Measurements from ENCODE around the gene CYSTM1. TPM values are rescaled to one million over a fixed set of nuclear protein-coding genes. Genes with fewer than 3 reads are reported as not detected.

Gene CYSTM1
- total RNA-seq, 1 experiment from 2014 or later = 186 TPM

GRCh38 chr5:140287801-140288521, 113.0 kb downstream of the CYSTM1 start:
- in situ Hi-C loops (cut with HindIII; ENCODE audit: low pct_unique_long_range_greater_than_20kb, low sequenced_read_pairs) = no loop called here
- no peak for DNase-seq (ENCODE audit: low read depth, low spot score)

GRCh38 chr5:140292212-140293036, 117.4 kb downstream of the CYSTM1 start:
- DNase-seq (ENCODE audit: low read depth, low spot score) = no peak
- in situ Hi-C loops (cut with HindIII; ENCODE audit: low pct_unique_long_range_greater_than_20kb, low sequenced_read_pairs) = no loop called here

Other genes with a start within 250 kb of the CYSTM1 start
- 7.3 and 7.8 TPM in 2 replicates for gene NRG2, start 131.9 kb upstream of the CYSTM1 start, total RNA-seq (2014; rRNA removed; shearing (Covaris generic))
- gene PURA, start 61.1 kb upstream of the CYSTM1 start, total RNA-seq (2014; rRNA removed; shearing (Covaris generic)) = 8.0 and 9.6 TPM in 2 replicates
- gene IGIP, start 49.3 kb upstream of the CYSTM1 start, total RNA-seq (2014; rRNA removed; shearing (Covaris generic)) = 1.9 and 2.0 TPM in 2 replicates
- 68.3 and 82.2 TPM in 2 replicates for gene PFDN1, start 127.9 kb downstream of the CYSTM1 start, total RNA-seq (2014; rRNA removed; shearing (Covaris generic))
- gene HBEGF, start 171.4 kb downstream of the CYSTM1 start, total RNA-seq (2014; rRNA removed; shearing (Covaris generic)) = 12.2 and 13.4 TPM in 2 replicates
- 0.16 and 0.18 TPM in 2 replicates for gene SLC4A9, start 185.0 kb downstream of the CYSTM1 start, total RNA-seq (2014; rRNA removed; shearing (Covaris generic))
- gene ANKHD1, start 226.6 kb downstream of the CYSTM1 start, total RNA-seq (2014; rRNA removed; shearing (Covaris generic)) = 57.7 and 59.4 TPM in 2 replicates

Measured in SK-MEL-5 (cell line).